ENCODE data around the gene CACFD1.
A peak's percentile ranks its signal among the peaks of the same experiment; 100 is the strongest.

CACFD1 gene

DNA sequence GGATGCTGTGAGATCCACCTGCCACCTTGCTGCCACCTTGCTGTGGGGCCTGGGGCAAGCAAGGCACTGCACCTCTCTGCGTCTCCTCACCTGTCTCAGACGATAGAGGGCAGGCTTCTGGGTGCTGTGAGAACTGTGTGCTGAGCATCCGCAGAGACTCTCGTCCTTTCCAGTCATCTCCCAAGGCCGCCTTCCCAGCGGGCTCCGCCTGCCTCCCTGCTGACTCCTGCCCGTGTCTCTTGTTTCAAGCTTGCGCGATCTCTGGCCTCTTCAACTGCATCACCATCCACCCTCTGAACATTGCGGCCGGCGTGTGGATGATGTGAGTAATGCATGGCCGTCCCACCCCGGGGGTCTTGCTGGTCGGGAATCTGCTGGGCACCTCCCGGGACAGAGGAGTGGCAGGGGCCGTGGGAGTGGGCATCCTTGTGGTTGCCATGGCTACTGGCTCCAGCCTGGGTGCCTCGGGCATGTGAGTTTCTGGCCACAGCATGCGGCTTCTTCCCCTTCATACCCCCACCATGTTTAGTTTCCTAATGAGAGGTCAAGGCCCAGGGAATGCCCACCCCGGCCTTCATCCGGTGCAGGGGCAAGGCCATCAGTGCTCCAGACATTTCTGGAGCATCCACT is 3.6 kb downstream of the CACFD1 start:
- Histone ChIP-seq H3K9me3 (replicated peaks in 1 of 2; ENCODE audit: control insufficient read depth in 2 of 2, insufficient read depth in 1 of 2, low read depth in 1 of 2, low read length in 2 of 2) (no peaks in the 10 kb centered on the region), H3K4me3 (ENCODE audit: low read length in 2 of 2) (no peak overlapping the region), H3K36me3 (replicated peaks in 1 of 2; ENCODE audit: control insufficient read depth in 2 of 2, insufficient read depth in 2 of 2, low read length in 2 of 2) (peaks cover 7 to 39% of the 10 kb centered on the region in 2 donors), H3K4ac (ENCODE audit: low read length) (no peak overlapping the region), H2BK12ac (ENCODE audit: low read length) (no peak overlapping the region), H3K23ac (ENCODE audit: low read depth, low read length, poor library complexity) (peak overlapping the region; percentile 25), H3K79me1 (ENCODE audit: low read depth, low read length) (peaks cover 23% of the 10 kb centered on the region), H2BK15ac (ENCODE audit: low read length) (no peak overlapping the region), H3K4me2 (ENCODE audit: insufficient read depth, low read length, poor library complexity, severe bottlenecking) (no peak overlapping the region), H3K27ac (replicated peaks; ENCODE audit: low read length) (no peak overlapping the region), H2AFZ (ENCODE audit: low read length) (no peak overlapping the region), H2BK120ac (ENCODE audit: low read depth, low read length) (no peak overlapping the region), H3K9ac (ENCODE audit: low read depth, low read length, poor library complexity) (no peak overlapping the region), H3K4me1 (ENCODE audit: control insufficient read depth in 2 of 2, insufficient read depth in 1 of 2, low read depth in 1 of 2, low read length in 2 of 2) (peaks cover 10 to 24% of the 10 kb centered on the region in 2 donors), H3K14ac (ENCODE audit: low read length) (no peak overlapping the region), H4K91ac (ENCODE audit: low read depth, low read length, poor library complexity) (no peak overlapping the region), H3K18ac (ENCODE audit: low read length) (no peak overlapping the region), H2BK5ac (ENCODE audit: low read length) (no peak overlapping the region), H3K27me3 (ENCODE audit: control insufficient read depth in 3 of 3, insufficient read depth in 3 of 3, low read depth in 1 of 3, low read length in 3 of 3) (peaks cover 0 to 2% (median 0%) of the 10 kb centered on the region in 3 experiments), H4K8ac (ENCODE audit: low read depth, low read length) (peak overlapping the region; percentile 32), H2AK5ac (ENCODE audit: low read depth, low read length) (peak overlapping the region; percentile 52)
- no peak for DNase-seq (ENCODE audit: low spot score)
- WGBS, 2 donors (ENCODE audit: extremely low coverage in 2 of 2, insufficient read length in 2 of 2, insufficient replicate concordance in 1 of 2), result no CpG with 5 or more reads among the region's 22 CpGs

DNA sequence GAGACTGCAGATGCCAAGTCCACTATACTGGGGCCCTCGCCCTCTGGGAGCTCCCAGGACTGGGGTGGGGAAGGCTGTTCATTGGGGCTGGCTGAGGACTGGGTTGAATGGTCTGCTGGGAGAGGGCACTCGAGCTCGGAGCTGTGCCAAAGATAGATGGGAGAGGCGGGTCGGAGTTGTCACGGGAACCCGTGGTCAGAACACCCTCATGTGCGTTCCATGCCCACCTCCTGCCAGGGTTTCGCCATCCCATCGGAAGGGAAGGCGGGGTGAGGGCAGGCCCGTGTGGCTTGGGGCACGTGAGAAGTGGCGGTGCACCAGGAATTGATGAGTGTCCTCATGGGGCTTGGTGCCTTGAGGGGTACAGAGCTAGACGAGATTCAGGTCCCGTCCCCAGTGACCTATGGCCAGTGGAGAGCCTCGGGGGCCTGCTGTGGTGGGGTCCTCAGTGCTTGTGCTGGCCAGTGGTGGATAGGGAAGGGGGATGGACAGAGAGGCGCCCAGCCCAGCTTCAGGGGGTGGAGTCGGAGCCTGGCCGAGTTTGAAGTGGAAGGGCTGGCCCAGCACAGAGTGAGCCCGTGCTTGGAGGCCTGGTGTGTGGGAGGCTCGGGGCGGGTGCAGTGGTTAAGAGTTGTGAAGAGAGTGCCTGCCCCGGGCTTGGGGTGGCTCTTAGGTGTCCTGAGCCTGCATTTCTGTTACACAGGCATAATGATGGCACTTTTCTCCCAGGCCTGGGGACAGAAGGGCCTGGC is 4.3 kb downstream of the CACFD1 start:
- Histone ChIP-seq H3K4me2 (ENCODE audit: insufficient read depth, low read length, poor library complexity, severe bottlenecking) (no peak overlapping the region), H3K79me1 (ENCODE audit: low read depth, low read length) (peaks cover 23% of the 10 kb centered on the region), H2BK12ac (ENCODE audit: low read length) (no peak overlapping the region), H4K91ac (ENCODE audit: low read depth, low read length, poor library complexity) (no peak overlapping the region), H3K27me3 (ENCODE audit: control insufficient read depth in 3 of 3, insufficient read depth in 3 of 3, low read depth in 1 of 3, low read length in 3 of 3) (no peaks in the 10 kb centered on the region), H2AFZ (ENCODE audit: low read length) (no peak overlapping the region), H4K8ac (ENCODE audit: low read depth, low read length) (no peak overlapping the region), H3K18ac (ENCODE audit: low read length) (no peak overlapping the region), H2BK15ac (ENCODE audit: low read length) (no peak overlapping the region), H2AK5ac (ENCODE audit: low read depth, low read length) (no peak overlapping the region), H3K4me1 (ENCODE audit: control insufficient read depth in 2 of 2, insufficient read depth in 1 of 2, low read depth in 1 of 2, low read length in 2 of 2) (peaks cover 7 to 19% of the 10 kb centered on the region in 2 donors), H3K4ac (ENCODE audit: low read length) (no peak overlapping the region), H3K27ac (replicated peaks; ENCODE audit: low read length) (no peak overlapping the region), H3K9me3 (replicated peaks in 1 of 2; ENCODE audit: control insufficient read depth in 2 of 2, insufficient read depth in 1 of 2, low read depth in 1 of 2, low read length in 2 of 2) (no peaks in the 10 kb centered on the region), H3K4me3 (ENCODE audit: low read length in 2 of 2) (no peak overlapping the region), H3K14ac (ENCODE audit: low read length) (no peak overlapping the region), H3K9ac (ENCODE audit: low read depth, low read length, poor library complexity) (no peak overlapping the region), H3K36me3 (replicated peaks in 1 of 2; ENCODE audit: control insufficient read depth in 2 of 2, insufficient read depth in 2 of 2, low read length in 2 of 2) (peaks cover 7 to 45% of the 10 kb centered on the region in 2 donors), H3K23ac (ENCODE audit: low read depth, low read length, poor library complexity) (peak overlapping the region; percentile 82), H2BK5ac (ENCODE audit: low read length) (no peak overlapping the region), H2BK120ac (ENCODE audit: low read depth, low read length) (no peak overlapping the region)
- no peak for DNase-seq (ENCODE audit: low spot score)
- no CpG with 5 or more reads among the region's 24 CpGs for WGBS, 2 donors (ENCODE audit: extremely low coverage in 2 of 2, insufficient read length in 2 of 2, insufficient replicate concordance in 1 of 2)

DNA sequence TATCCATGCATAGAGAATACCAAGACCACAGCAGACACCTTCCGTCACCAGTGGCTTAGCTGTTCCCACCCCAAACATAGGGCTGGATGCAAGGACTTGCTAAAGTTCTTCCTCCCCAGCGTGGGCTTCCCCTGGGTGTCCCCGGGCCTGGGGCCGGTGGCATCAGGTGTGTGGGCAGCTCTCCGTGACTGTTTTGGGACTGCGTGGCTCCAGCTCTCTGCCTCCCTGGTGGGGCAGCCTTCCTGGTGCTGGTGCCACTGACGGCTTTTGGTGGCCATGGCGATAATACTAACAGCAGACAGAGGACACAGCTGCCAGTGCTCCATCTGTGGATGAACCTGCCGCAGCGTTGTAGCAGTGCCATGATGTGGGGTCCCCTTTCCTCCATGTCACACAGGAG is 4.9 kb downstream of the CACFD1 start:
- WGBS, 2 donors (ENCODE audit: extremely low coverage in 2 of 2, insufficient read length in 2 of 2, insufficient replicate concordance in 1 of 2), result no CpG with 5 or more reads among the region's 10 CpGs
- Histone ChIP-seq H3K79me1 (ENCODE audit: low read depth, low read length) (peaks cover 23% of the 10 kb centered on the region), H3K9ac (ENCODE audit: low read depth, low read length, poor library complexity) (no peak overlapping the region), H2AK5ac (ENCODE audit: low read depth, low read length) (no peak overlapping the region), H3K36me3 (replicated peaks in 1 of 2; ENCODE audit: control insufficient read depth in 2 of 2, insufficient read depth in 2 of 2, low read length in 2 of 2) (peaks cover 7 to 45% of the 10 kb centered on the region in 2 donors), H3K18ac (ENCODE audit: low read length) (no peak overlapping the region), H3K4ac (ENCODE audit: low read length) (no peak overlapping the region), H2BK15ac (ENCODE audit: low read length) (no peak overlapping the region), H4K8ac (ENCODE audit: low read depth, low read length) (no peak overlapping the region), H3K14ac (ENCODE audit: low read length) (no peak overlapping the region), H2AFZ (ENCODE audit: low read length) (no peak overlapping the region), H2BK5ac (ENCODE audit: low read length) (no peak overlapping the region), H3K4me1 (ENCODE audit: control insufficient read depth in 2 of 2, insufficient read depth in 1 of 2, low read depth in 1 of 2, low read length in 2 of 2) (peaks cover 7 to 16% of the 10 kb centered on the region in 2 donors), H3K4me3 (ENCODE audit: low read length in 2 of 2) (no peak overlapping the region), H3K23ac (ENCODE audit: low read depth, low read length, poor library complexity) (no peak overlapping the region), H2BK12ac (ENCODE audit: low read length) (no peak overlapping the region), H2BK120ac (ENCODE audit: low read depth, low read length) (no peak overlapping the region), H3K27ac (replicated peaks; ENCODE audit: low read length) (no peak overlapping the region), H4K91ac (ENCODE audit: low read depth, low read length, poor library complexity) (no peak overlapping the region), H3K9me3 (replicated peaks in 1 of 2; ENCODE audit: control insufficient read depth in 2 of 2, insufficient read depth in 1 of 2, low read depth in 1 of 2, low read length in 2 of 2) (no peaks in the 10 kb centered on the region), H3K4me2 (ENCODE audit: insufficient read depth, low read length, poor library complexity, severe bottlenecking) (no peak overlapping the region), H3K27me3 (ENCODE audit: control insufficient read depth in 3 of 3, insufficient read depth in 3 of 3, low read depth in 1 of 3, low read length in 3 of 3) (no peaks in the 10 kb centered on the region)
- no peak for DNase-seq (ENCODE audit: low spot score)

DNA sequence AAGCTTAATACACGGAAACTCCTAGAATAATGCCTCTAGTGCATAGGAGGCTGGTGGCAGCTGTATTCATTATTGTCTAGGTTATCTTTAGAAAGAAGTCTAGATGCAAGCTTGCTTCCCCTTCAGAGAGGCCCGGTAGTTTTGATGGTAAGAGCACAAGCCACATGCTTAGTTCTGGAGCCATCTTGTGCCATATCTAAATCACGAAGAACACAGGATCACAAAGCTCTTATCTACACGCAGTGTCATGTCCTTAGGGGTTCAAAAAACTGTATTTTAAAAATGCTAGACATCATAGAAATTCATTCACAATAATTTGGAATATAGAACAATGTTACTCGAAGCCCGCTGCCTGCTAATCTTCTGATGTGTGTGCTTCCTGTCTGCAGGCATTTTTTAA is 6.2 kb downstream of the CACFD1 start:
- H4K8ac ChIP-seq (ENCODE audit: low read depth, low read length), result no peak overlapping the region
- no peak overlapping the region for H2BK120ac ChIP-seq (ENCODE audit: low read depth, low read length)
- H2BK15ac ChIP-seq (ENCODE audit: low read length), result no peak overlapping the region
- no CpG with 5 or more reads among the region's 6 CpGs for WGBS, 2 donors (ENCODE audit: extremely low coverage in 2 of 2, insufficient read length in 2 of 2, insufficient replicate concordance in 1 of 2)
- H3K9me3 ChIP-seq (replicated peaks in 1 of 2; ENCODE audit: control insufficient read depth in 2 of 2, insufficient read depth in 1 of 2, low read depth in 1 of 2, low read length in 2 of 2), result no peaks in the 10 kb centered on the region
- peaks cover 7 to 45% of the 10 kb centered on the region in 2 donors for H3K36me3 ChIP-seq (replicated peaks in 1 of 2; ENCODE audit: control insufficient read depth in 2 of 2, insufficient read depth in 2 of 2, low read length in 2 of 2)
- H3K4me3 ChIP-seq (ENCODE audit: low read length in 2 of 2), result no peak overlapping the region
- H2BK12ac ChIP-seq (ENCODE audit: low read length), result no peak overlapping the region
- H2BK5ac ChIP-seq (ENCODE audit: low read length), result no peak overlapping the region
- no peak overlapping the region for H3K14ac ChIP-seq (ENCODE audit: low read length)
- no peak overlapping the region for H3K27ac ChIP-seq (replicated peaks; ENCODE audit: low read length)
- H2AK5ac ChIP-seq (ENCODE audit: low read depth, low read length), result no peak overlapping the region
- H3K79me1 ChIP-seq (ENCODE audit: low read depth, low read length), result peaks cover 25% of the 10 kb centered on the region
- H3K18ac ChIP-seq (ENCODE audit: low read length), result no peak overlapping the region
- H3K23ac ChIP-seq (ENCODE audit: low read depth, low read length, poor library complexity), result no peak overlapping the region
- DNase-seq (ENCODE audit: low spot score), result no peak
- H3K27me3 ChIP-seq (ENCODE audit: control insufficient read depth in 3 of 3, insufficient read depth in 3 of 3, low read depth in 1 of 3, low read length in 3 of 3), result no peaks in the 10 kb centered on the region
- no peak overlapping the region for H3K4ac ChIP-seq (ENCODE audit: low read length)
- H2AFZ ChIP-seq (ENCODE audit: low read length), result no peak overlapping the region
- no peak overlapping the region for H3K9ac ChIP-seq (ENCODE audit: low read depth, low read length, poor library complexity)
- no peak overlapping the region for H4K91ac ChIP-seq (ENCODE audit: low read depth, low read length, poor library complexity)
- no peak overlapping the region for H3K4me2 ChIP-seq (ENCODE audit: insufficient read depth, low read length, poor library complexity, severe bottlenecking)
- peaks cover 4 to 12% of the 10 kb centered on the region in 2 donors for H3K4me1 ChIP-seq (ENCODE audit: control insufficient read depth in 2 of 2, insufficient read depth in 1 of 2, low read depth in 1 of 2, low read length in 2 of 2)
